Glomerular visceral epithelial cell (primary cell): ENCODE results near the gene BMP7.
"Not testable (repeated sequence)": the region's sequence is repeated elsewhere in the genome, so short reads cannot be mapped to it uniquely, and the experiment has no call there.

Source experiments
- DNase-seq: peaks from one replicate; pipeline ENCODE4 v3.0.0-alpha.2; 2016; ENCODE audit errors: extremely low spot score

The BMP7 gene

DNA sequence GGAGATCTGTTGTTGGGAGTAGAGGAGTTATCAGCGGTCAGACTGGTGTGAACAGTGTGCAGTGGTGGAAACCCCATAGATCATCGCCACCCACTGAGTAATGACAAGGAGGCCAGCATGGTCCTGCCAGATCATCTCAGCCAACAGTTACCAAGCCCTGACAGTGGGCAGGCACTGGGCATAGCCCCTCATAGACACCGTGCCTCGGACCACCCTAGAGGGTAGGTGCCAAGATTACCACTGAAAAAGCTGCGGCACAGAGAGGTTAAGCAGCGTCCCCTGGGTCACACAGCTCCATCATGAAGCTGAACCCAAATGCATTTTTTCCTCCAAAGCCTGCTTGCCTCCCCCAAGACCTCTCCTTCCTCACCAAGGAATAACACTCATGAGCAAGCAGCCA is 21.5 kb upstream of the BMP7 start:
- no peak for DNase-seq

DNA sequence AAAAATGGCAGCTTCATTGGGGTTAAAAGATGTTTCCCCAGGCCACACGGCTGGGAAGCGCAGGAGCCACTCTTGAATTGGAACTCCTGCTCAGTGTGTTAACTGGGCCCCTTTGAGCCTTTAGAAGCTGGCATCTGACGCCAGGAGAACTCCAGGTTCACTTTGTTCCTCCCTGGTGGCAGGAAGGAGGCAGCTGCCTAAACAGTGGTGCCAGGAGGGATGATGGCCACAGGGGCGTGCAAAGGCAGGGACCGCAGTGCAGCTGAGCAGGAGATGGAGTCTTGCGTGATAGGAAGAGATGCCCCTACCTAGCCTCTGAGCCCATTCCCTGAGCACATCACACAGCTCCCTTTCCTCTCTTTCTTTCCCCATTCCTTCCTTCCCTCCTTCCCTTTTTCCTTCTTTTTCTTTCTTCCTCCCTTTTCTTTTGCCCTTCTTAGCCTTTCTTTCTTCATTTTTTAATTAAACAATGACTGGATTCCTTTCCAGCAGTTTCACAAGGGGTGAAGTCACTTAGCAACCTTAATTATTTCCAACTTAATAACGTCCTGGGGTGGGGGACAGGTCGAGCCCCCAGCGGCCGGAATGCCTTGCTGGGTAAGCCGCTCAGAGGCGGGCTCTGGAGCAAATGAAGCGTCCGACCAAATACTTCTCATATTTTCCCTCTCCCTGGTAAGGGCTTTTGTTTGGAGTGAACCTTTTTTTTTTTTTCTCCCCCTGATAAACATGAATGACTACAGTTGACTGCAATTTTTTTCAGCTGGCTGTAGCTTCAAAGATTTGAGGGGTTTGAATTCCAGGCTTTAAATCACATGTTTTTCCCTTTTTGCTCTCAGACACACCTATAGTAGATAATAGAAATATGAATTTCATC is 20.8 kb upstream of the BMP7 start:
- no peak for DNase-seq

DNA sequence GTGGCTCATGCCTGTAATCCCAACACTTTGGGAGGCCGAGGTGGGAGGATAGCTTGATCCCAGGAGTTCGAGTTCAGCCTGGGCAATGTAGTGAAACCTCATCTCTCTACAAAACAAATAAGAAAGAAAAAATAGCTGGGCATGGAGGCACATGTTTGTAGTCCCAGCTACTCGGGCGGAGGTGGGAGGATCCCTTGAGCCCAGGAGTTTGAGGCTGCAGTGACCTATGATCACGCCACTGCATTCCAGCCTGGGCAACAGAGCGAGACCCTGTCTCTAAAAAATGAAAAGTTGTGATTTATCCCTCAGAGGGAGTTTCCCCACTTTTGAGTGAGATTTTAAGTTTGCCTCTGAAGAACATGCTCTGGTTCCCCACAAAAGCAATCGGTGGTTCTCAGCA is 17.4 kb upstream of the BMP7 start:
- DNase-seq, result no peak

DNA sequence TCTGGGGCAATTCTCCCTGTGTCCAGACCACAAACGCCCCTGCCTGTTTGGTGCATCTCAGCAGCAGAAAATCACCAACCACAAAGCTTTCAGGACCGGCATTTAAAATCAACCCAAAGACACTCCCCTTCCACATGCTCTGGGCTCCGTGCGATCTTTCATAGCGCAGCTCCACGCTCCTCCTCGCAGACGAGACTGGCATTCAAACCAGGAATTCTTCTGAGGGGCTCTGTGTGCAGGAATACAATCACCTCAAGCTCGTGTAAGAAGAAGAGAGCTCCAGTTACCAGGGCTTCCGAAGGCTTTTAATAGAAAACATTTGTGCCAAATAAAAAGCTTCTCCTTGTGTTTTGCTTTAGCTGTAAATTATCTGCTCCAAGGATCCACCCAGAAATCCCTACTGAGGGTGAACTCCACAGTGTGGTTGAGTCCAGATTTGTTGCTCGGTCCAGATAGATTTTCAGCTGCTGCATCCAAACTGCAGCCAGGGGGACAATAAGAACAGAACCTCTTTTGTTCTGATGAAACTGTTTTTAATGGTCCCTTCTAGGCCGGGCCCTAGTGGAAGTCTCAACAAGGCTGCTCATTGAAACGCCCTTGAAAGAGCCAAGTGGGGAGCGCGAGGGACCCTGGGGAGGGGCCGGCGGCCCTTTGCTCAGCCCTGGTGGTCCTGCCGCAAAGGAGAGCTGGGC is 16.4 kb upstream of the BMP7 start:
- no peak for DNase-seq

DNA sequence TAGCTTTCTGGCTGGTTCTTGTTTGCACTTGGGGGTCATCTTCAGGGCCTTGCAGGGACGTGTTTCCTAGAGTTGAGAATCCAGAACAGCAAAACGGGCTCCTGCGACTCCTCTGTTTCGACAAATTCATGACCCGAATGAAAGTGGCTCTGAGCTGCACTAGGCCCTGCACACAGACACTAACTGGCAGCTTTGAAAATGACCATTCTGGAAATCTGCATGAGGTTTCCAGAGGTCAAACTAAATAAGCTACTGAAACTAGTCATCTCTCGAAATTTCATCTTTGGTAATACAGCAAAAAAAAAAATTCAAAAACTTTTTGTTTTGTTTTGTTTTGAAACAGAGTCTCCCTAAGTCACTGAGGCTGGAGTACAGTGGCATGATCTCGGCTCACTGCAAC is 15.5 kb upstream of the BMP7 start:
- DNase-seq, result no peak

- no peak for DNase-seq
Measured at GRCh38 chr20:57280221-57280620, 13.8 kb upstream of the BMP7 start.

DNA sequence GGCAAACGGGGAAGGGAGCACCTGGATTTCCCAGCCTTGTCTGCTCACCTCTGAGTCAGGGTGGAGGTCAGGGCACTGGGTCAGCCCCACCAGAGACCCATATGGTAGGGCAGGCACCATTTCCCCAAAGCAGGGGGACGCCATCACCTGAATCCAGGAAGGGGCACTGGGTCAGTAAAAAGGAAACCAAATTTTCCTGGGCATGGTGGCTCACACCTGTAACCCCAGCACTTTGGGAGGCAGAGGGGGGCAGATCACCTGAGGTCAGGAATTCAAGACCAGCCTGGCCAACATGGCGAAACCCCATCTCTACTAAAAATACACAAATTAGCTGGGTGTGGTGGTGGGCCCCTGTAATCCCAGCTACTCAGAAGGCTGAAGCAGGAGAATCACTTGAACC is 13.1 kb upstream of the BMP7 start:
- DNase-seq, result not testable (repeated sequence)

- no peak for DNase-seq
Measured at GRCh38 chr20:57278457-57278856, 12.0 kb upstream of the BMP7 start.

DNA sequence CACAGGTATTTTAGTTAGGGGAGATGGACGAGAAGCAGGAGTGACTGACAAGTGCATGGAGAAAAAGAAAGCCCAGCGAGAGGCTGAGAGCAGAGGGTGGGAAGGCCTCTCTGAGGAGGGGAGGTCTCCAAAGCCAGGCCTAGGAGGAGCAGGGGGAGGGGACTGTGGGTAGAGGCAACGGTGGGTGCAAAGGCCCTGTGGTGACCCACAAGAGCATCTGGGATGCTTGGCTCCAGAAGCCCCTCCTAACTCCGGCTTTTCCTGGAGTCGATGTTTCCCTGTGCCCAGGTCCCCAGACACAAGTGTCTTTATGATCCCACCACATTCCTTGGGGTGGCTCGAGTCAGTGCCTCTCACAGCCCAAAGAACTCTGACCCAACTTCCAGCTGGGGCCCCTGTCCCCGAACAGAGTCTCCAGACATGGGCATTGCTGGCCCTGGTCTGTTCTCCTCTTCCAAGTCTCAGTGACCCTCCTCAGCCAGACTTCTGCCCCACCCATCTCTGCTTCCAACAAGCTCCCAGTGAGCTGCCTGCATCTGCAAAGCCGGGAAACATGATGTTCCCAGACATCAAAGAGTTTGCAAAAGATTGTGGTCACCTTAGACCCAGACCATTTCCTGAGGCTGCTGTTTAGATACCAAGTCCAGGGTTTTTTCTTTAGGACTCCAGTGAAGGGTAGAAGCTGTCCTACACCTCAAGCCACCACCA is 11.1 kb upstream of the BMP7 start:
- DNase-seq, result no peak

- DNase-seq, result no peak
Measured at GRCh38 chr20:57276221-57276620, 9.8 kb upstream of the BMP7 start.

GRCh38 chr20:57275813-57276212 is 9.4 kb upstream of the BMP7 start:
- DNase-seq, result no peak

GRCh38 chr20:57275334-57275733 is 8.9 kb upstream of the BMP7 start:
- no peak for DNase-seq

- no peak for DNase-seq
Measured at GRCh38 chr20:57274846-57275245, 8.4 kb upstream of the BMP7 start.

- DNase-seq, result no peak
Measured at GRCh38 chr20:57274299-57274698, 7.9 kb upstream of the BMP7 start.

- no peak for DNase-seq
Measured at GRCh38 chr20:57272883-57273535, 6.6 kb upstream of the BMP7 start.

DNA sequence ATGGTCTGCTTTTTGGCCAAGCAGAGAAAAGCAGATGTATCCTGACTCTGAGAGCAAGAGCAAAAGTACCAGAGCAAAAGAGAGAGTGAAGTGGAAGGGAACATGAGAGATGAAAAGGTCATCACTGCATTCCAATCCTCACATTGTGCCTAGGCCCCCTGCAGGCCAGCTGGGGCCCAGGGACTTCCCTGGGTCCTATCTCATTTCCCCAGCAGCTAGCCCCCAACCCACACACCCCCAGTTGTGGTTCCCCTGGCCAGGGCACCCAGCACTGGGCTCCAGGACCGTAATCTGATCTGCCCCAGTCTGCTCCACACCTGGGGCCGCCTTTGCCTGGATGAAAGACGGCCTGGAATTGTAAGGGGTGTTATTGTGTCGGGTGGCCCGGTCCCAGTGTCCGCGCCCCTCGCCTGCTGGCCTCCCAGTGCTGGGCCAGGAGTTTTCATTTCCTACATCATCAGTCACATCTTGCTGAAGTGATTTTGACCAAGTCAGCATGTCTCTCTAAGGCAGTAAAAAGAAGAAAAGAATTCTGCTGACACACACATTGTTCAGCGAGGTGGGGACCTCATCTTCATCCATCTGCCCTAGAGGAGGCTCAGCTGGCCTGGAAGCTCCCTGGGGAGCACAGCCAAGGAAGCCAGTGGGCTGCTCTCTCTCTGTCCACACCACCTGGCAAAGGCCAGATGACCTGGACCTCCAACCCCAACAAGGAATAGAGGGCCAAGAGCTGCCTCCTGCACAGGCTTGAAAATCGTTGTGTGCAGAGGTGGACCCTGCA is 4.0 kb upstream of the BMP7 start:
- DNase-seq, result no peak

GRCh38 chr20:57269148-57269984 is 2.9 kb upstream of the BMP7 start:
- DNase-seq, result no peak

- DNase-seq, result no peak
Measured at GRCh38 chr20:57268399-57269076, 2.1 kb upstream of the BMP7 start.

- no peak for DNase-seq
Measured at GRCh38 chr20:57267158-57267821, 849 bp upstream of the BMP7 start.

GRCh38 chr20:57265997-57266290 is 497 bp downstream of the BMP7 start:
- DNase-seq, result no peak
